OCI-M2 (cell line): ENCODE data around the gene GBP5.
"Not testable (repeated sequence)": the region's sequence is repeated elsewhere in the genome, so short reads cannot be mapped to it uniquely, and the experiment has no call there.

Experiments
- DNase-seq: peaks from one replicate; lab custom pipeline; 2025; ENCODE audit not compliant: unreplicated experiment; lab: John Stamatoyannopoulos, UW

The GBP5 gene, protein sequence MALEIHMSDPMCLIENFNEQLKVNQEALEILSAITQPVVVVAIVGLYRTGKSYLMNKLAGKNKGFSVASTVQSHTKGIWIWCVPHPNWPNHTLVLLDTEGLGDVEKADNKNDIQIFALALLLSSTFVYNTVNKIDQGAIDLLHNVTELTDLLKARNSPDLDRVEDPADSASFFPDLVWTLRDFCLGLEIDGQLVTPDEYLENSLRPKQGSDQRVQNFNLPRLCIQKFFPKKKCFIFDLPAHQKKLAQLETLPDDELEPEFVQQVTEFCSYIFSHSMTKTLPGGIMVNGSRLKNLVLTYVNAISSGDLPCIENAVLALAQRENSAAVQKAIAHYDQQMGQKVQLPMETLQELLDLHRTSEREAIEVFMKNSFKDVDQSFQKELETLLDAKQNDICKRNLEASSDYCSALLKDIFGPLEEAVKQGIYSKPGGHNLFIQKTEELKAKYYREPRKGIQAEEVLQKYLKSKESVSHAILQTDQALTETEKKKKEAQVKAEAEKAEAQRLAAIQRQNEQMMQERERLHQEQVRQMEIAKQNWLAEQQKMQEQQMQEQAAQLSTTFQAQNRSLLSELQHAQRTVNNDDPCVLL

DNA sequence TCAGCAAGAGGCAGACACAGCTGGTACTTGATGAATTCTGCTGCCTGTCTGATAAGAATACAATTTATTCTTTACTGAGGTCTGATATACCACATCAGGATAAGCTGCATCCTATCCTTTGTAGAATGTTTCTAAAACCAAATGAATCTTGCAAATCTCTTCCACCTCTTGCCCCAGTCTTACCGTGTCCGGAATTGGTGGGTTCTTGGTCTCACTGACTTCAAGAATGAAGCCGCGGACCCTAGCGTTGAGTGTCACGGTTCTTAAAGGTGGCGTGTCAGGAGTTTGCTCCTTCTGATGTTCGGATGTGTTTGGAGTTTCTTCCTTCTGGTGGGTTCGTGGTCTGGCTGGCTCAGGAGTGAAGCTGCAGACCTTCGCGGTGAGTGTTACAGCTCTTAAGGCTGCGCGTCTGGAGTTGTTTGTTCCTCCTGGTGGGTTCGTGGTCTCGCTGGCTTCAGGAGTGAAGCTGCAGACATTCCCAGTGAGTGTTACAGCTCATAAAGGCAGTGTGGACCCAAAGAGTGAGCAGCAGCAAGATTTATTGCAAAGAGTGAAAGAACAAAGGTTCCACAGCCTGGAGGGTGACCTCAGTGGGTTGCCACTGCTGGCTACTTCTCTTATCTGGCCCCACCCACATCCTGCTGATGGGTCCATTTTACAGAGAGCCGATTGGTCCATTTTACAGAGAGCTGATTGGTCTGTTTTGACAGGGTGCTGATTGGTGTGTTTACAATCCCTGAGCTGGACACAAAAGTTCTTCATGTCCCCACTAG, at the start of gene GBP5:
Gene GBP5 (minus strand): TSS at position 592 of the 773 bp plus-strand sequence. CDS start 3,305 bp downstream, outside the sequence.
- not testable (repeated sequence) for DNase-seq

DNA sequence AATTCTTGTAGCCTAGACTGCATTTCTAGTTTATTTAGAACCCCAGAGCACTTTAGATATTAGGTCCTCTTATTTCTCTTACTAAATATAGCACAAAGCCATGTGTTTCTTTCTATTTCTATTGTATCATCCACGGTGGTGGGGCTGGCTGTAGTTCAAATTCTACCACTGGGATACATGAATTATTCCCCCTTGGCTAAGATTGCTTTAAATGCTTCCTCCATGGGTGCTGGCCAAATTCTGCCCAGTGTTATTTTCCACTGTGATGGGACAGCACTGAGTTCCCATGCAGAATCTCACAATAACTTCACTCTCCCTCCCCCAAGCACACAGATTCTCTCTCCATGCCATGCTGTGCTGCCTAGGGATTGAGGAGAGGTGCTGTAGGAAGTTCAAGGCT, 49.7 kb upstream of the GBP5 start:
- no peak for DNase-seq

DNA sequence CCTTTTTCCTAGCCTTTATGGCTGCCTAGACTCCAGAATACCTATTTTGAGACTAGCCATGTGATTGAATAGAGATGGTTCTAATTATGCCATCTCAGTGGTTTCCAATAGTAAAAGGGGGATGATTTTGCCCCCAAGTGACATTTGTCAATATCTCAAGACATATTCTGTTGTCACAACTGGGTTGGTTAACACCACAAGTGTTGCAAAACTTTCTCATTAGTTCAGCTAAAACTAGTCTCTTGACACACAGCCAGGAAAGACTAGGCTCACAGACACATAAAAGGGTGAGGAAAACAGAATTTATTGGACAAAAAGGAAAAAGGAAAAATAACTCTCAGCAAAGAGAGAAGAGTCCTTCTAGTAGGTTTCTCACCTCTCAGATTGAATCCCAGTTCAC, 39.9 kb upstream of the GBP5 start:
- no peak for DNase-seq

GRCh38 chr1:89311757-89312156, 39.1 kb upstream of the GBP5 start:
- DNase-seq: no peak

- no peak for DNase-seq
These were observed 38.3 kb upstream of the GBP5 start for GRCh38 chr1:89310976-89311375.

GRCh38 chr1:89310505-89310904, 37.8 kb upstream of the GBP5 start:
- no peak for DNase-seq

DNA sequence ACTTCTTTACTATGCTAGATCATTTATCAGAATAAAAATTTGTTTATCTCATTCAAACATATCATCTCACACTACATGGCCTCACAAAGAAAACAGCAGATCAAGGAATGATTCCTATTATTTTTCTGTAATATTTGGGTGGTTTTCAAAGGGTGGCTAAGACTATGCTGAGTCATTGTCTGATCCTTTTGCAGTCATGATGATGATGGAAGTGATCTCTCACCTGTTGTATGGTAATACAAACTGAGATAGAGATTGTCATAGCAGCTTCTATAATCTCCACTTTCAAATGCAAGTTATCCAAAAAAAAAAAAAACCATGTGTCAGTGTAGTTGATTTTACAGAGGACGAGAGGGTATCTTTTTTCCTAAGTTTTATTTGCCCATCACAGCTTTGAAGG, 37.2 kb upstream of the GBP5 start:
- no peak for DNase-seq

DNA sequence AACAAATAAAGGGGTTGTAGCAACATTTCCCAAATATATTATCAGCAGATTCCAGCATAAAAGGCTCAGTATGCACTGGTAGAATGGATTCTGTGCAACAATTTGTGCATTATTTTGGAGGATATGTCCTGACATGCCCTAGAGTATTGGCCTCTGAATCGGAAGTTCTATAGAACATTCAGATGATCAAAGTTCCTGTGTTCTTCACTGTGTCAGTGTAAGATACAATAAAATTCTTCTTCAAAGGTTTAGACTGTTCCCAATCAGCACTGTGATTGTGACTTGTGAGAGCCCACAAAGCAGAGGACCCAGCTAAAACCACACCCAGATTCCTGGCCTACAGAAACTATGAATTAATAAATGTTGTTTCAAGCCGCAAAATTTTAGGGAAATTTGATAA, 33.6 kb upstream of the GBP5 start:
- DNase-seq: no peak

GRCh38 chr1:89305493-89305892, 32.8 kb upstream of the GBP5 start:
- DNase-seq: no peak

DNA sequence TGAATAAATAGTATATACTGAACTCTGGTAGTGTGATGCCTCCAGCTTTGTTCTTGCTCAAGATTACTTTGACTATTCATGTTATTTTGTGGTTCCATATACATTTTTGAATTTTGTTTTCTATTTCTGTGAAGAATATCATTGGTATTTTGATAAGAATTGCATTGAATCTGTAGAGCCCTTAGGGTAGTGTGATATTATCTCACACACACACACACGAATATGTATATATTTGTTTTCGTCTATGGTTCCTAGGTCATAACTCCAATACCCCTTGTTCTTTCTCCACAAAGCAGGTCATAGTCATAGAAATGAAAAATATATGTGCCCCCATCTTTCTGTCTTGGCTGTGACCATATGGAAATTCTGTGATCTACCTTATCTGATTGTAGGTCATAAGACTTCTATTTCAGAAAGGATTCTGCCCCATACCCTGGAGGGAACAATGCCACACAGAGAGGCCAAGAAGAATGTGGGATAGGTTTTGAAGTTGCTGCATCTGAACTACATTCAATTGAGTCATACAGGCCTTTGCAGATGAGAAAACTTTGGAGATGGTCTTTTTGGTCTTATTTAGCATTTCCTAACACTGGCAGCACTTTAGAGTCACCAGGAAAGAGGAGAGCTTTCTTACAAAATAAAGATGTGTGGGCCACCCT, 32.0 kb upstream of the GBP5 start:
- DNase-seq: no peak

DNA sequence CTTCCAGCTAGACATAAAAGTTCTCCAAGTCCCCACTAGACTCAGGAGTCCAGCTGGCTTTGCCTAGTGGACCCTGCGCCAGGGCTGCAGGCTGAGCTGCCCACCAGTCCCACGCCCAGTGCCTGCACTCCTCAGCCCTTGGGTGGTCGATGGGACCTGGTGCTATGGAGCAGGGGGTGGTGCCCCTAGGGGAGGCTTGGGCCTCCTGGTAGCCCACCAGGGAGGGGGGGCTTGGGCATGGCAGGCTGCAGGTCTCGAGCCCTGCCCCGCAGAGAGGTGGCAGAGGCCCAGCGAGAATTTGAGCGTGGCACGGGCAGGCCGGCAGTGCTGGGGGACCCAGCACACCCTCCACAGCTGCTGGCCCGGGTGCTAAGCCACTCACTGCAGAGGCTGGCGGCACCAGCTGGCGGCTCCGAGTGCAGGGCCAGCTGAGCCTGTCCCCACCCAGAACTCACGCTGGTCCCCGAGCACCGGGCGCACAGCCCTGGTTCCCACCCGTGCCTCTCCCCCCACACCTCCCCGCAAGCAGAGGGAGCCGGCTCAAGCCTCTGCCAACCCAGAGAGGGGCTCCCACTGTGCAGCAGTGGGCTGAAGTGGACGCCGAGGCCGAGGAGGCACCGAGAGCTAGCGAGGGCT, 30.2 kb upstream of the GBP5 start:
- no peak for DNase-seq

- not testable (repeated sequence) for DNase-seq
These were observed 27.2 kb upstream of the GBP5 start for GRCh38 chr1:89299739-89300463.

- DNase-seq: no peak
These were observed 25.8 kb upstream of the GBP5 start for GRCh38 chr1:89298461-89298860.

DNA sequence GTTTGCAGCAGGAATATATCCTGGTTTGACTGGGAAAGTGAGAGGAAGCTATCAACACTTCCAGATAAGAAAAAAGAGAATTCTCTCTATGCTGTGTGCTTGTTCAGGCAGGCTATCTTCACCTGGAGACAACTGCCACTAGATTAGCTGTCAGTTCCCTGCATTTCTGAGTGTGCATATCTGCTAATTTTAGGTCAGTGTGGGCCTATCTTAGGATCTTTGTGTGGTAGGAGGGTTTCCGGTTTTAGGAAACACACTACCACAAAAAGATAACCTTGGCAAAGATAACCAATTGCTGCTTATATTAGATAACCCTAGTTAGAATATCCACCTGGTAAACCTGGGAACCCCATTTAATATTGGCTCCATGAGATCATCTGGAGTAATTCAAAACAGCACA, 22.5 kb upstream of the GBP5 start:
- DNase-seq: no peak

DNA sequence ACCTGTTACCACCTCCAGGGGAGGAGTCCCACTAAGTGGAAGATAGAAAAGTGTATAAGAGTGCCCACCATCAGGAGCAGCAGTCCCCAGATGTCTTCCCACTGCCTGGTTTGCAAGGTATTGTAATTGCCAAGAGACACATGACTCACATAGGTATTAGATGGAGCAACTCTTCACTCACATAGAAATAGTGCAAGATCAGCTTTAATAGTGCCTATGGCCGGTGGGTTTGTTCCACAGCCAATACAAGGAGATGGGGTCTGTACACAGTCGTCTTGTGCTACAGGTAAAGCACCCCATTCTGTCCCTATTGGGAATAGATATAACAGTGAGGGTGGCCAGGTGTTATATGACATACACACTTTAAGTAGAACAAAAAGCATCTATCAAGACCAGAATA, 18.6 kb upstream of the GBP5 start:
- DNase-seq: no peak

GRCh38 chr1:89288051-89288340, 15.3 kb upstream of the GBP5 start:
- DNase-seq: no peak

GRCh38 chr1:89287181-89288050, 14.8 kb upstream of the GBP5 start:
- no peak for DNase-seq

DNA sequence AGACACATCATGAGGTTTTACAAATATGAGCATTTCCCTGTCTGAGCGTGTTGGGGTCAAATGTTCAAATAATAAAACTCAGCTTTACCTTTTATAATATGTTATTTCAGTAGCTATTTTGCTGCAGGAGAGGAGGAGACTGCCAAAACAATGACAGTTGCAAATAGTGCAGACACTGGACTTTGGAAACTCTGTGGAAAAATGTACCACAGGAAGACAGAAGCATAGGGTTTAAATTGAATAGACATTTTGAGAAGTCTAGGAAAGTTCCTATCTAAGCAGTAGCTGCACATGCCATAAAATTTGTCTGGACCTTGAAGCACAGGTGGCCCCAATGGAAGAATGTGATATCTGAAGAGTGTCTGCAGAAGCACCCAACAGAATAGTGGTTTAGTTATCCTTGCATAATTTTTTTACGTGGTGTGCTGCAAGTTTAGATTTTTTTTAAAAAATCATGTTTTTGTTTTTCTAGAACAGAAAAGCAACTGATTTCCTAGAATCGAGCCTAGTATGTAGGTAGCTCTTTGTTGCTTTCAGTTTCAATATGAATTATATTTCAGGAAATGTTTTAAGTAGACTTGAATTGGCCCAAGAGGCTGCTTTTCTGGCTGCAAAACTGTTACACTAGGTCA, 14.0 kb upstream of the GBP5 start:
- no peak for DNase-seq

GRCh38 chr1:89285745-89286380, 13.2 kb upstream of the GBP5 start:
- DNase-seq: no peak
